GM12873 (cell line): ENCODE measurements around the gene ZDHHC14.

Source experiments
- TF ChIP-seq, protein P1 (sequence below): IDR thresholded peaks from 2 replicates; pipeline ENCODE4 v1.5.1; 2012; ENCODE audit warnings: low read depth, mild to moderate bottlenecking, moderate library complexity, low read length, control low read depth; ENCODE audit not compliant: insufficient read depth; ENCODE audit errors: missing control alignments

ZDHHC14 gene

DNA sequence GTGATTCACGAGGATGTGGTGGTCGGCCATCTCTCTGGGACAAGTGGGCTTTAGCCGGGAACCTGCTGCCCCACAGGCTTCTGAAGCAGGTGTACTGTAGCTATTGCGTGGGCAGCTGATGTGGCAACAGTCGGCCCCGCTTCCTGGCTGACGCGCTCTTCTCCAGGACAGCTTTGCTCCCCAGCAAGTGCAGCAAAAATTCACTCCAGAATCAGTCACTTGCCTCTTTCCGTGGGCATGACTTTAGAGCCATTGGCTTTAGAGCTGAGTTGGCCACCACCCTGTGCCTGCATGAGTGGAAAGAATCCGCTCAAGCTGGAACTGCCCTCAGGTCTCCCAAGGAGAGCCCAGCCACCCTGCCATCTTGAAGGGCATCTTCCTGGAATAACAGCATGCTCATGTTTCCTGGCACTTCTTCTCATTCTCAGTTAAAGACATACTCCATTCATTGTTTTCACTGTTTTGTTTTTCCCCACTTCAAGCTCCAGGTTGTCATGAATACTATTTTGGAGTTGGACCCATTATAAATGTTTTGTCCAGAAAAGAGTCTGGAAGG lies 178.3 kb downstream of the ZDHHC14 start:
- TF ChIP-seq, protein P1, sequence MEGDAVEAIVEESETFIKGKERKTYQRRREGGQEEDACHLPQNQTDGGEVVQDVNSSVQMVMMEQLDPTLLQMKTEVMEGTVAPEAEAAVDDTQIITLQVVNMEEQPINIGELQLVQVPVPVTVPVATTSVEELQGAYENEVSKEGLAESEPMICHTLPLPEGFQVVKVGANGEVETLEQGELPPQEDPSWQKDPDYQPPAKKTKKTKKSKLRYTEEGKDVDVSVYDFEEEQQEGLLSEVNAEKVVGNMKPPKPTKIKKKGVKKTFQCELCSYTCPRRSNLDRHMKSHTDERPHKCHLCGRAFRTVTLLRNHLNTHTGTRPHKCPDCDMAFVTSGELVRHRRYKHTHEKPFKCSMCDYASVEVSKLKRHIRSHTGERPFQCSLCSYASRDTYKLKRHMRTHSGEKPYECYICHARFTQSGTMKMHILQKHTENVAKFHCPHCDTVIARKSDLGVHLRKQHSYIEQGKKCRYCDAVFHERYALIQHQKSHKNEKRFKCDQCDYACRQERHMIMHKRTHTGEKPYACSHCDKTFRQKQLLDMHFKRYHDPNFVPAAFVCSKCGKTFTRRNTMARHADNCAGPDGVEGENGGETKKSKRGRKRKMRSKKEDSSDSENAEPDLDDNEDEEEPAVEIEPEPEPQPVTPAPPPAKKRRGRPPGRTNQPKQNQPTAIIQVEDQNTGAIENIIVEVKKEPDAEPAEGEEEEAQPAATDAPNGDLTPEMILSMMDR: no peak

GRCh38 chr6:157560691-157561413 lies 179.9 kb downstream of the ZDHHC14 start:
- TF ChIP-seq, protein P1: no peak

DNA sequence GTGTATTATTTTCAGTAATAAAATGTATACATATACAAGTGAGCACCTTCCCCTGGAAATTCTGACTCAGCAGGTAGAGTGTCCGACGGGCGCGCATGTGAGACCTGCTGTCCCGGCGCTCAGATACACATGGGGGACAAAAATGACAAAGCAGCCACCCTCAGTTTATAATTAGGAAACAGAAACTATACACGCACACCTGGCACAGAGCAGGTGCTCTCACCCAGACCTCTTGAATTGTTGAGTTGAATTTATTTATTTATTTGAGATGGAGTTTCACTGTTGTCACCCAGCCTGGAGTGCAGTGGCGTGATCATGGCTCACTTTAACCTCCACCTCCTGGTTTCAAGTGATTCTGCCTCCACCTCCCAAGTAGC lies 180.4 kb downstream of the ZDHHC14 start:
- TF ChIP-seq, protein P1: no peak

DNA sequence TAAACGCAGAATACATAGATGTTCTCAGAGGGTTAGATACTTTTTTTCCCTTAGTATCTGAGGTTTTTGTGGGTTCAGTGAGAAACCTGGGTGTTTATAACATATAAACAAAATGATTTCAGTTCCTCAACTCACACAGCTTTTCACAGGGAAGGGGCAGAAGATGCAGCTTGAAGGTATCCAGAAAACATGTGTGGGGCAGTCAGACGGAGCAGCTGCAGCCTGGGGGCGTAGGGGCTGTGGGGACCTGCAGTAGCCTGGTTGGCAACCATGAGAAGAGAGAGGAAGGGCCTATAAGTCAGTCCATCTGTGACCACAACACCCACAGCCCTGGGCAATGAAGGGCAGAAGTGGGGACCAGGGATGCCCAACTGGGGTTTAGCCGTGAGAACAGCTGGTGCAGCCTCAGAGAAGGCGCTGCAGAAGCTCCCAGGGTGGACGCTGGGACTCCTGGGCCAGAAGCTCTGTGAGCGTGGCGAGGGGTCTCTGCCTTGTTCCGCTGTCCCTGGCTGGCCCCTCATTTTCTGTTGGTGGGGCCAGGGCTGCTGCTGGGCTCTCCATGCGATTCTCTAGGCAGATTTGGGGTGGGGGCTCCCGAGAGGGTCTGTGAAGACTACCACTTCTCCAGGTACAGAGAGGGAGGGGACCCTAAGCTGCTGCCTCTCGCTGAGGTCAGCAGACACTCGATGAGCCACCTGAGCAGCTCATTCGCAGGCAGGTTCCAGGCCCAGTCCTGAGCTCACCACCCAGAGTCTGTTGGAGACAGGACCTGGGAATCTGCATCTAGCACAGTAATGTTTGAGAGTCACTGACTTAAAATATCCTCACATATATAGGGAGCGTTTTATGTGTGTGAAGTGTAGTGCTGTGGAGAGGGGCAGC lies 181.2 kb downstream of the ZDHHC14 start:
- TF ChIP-seq, protein P1: no peak

- TF ChIP-seq, protein P1: no peak
Observed at GRCh38 chr6:157562997-157563396, 182.0 kb downstream of the ZDHHC14 start.

- TF ChIP-seq, protein P1: no peak
Observed at GRCh38 chr6:157563611-157564284, 182.8 kb downstream of the ZDHHC14 start.
